ENCODE measurements around the gene LRRC73.

GRCh38 chr6:43468748-43469681 lies 41.1 kb downstream of the LRRC73 start:
- TF ChIP-seq, protein P1, sequence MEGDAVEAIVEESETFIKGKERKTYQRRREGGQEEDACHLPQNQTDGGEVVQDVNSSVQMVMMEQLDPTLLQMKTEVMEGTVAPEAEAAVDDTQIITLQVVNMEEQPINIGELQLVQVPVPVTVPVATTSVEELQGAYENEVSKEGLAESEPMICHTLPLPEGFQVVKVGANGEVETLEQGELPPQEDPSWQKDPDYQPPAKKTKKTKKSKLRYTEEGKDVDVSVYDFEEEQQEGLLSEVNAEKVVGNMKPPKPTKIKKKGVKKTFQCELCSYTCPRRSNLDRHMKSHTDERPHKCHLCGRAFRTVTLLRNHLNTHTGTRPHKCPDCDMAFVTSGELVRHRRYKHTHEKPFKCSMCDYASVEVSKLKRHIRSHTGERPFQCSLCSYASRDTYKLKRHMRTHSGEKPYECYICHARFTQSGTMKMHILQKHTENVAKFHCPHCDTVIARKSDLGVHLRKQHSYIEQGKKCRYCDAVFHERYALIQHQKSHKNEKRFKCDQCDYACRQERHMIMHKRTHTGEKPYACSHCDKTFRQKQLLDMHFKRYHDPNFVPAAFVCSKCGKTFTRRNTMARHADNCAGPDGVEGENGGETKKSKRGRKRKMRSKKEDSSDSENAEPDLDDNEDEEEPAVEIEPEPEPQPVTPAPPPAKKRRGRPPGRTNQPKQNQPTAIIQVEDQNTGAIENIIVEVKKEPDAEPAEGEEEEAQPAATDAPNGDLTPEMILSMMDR (conservative IDR thresholded peaks at IDR 0.05; ENCODE audit: low read depth, low read length), result no peak
- TF ChIP-seq EZH2phosphoT487 (IDR thresholded peaks at IDR 0.05; ENCODE audit: borderline replicate concordance, low read length), result no peak
- no peak for TF ChIP-seq EZH2 (IDR thresholded peaks at IDR 0.05; ENCODE audit: low read length, unreplicated experiment)

Data from PC-3 (cell line).